Activated naive CD4-positive, alpha-beta T cell treated with anti-CD3 and anti-CD28 coated beads, Interleukin-2, amount 50 U/mL, for 24 hours (primary cell): Measurements from ENCODE around the gene LRRC47.

ENCODE experiments used
- H3K27ac Mint-ChIP-seq: one replicate; pipeline ENCODE4 v1.8.0; 2021; ENCODE audit warnings: mild to moderate bottlenecking, mixed read lengths
- H3K27me3 Mint-ChIP-seq: one replicate; pipeline ENCODE4 v1.8.0; 2021; ENCODE audit warnings: mixed read lengths
- H3K36me3 Mint-ChIP-seq: one replicate; pipeline ENCODE4 v1.8.0; 2021; ENCODE audit warnings: mixed read lengths
- H3K4me1 Mint-ChIP-seq: one replicate; pipeline ENCODE4 v1.8.0; 2021; ENCODE audit warnings: mixed read lengths
- H3K4me3 Mint-ChIP-seq: one replicate; pipeline ENCODE4 v1.8.0; 2021; ENCODE audit warnings: mild to moderate bottlenecking, mixed read lengths
- H3K9me3 Mint-ChIP-seq: one replicate; pipeline ENCODE4 v1.8.0; 2021; ENCODE audit warnings: mixed read lengths

The LRRC47 gene

DNA sequence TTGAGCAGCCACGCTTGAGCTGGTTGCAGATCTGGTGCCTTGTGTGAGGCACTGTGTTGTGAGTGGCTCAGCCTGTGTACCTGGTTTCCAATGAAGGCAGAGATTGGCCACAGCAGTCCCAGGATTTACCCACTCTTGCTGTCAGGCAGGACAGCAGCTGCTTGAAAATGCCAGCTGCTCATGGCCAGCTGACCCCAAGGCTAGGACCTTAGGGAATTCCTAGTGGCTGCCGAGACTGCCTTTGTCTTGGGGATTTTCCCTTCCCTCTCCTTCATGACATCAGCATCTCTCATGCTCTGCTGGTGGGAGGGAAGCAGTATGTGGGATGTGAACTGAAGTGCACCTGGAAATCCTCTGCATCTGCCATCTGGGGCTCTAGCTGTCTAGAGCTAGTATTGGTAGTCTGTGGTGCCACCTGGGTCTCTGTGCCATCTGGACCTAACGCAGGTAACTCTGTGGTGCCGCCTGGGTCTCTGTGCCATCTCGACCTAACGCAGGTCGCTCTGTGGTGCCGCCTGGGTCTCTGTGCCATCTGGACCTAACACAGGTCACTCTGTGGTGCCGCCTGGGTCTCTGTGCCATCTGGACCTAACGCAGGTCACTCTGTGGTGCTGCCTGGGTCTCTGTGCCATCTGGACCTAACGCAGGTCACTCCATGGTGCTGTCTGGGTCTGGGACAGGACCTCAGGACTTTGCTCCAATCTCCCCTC lies 3.8 kb upstream of the LRRC47 start:
- H3K27ac Mint-ChIP-seq = no peak overlapping the region
- peaks cover 13% of the 10 kb centered on the region for H3K27me3 Mint-ChIP-seq

DNA sequence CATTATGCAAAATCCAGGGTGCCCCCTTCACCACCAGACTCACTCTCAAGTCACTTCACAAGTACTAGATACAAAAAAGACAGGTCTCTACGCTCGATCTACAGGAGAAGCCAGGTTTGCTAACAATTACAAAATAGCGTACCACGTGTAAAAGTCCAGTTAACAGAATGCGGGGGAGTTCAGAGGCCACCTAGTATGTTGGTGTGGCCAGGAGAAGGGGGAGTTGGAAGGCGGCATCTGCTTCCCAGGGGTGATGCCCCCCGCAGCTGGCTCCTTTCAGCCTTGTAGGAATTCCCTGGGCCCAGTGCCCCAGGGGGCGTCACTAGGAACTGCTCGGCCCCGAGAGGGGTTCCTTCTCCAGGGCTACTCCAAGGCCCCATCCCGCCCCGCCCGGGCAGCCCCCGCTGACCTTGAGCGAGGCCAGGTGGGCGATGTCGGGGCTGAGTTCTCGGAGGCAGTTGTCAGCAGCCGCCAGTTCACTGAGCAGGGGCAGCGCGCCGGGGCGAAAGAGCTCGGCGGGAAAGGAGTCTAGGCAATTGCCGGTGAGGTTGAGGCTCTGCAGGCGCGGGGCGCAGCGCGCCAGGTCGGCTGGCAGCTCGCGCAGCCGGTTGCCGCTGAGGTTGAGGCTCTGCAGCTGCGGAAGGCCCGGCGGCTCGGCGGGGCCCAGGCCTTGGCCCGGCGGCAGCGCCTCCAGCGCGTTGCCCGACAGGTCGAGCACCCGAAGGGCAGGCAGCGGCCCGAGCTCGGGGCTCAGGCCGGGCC lies 664 bp downstream of the LRRC47 start:
- H3K36me3 Mint-ChIP-seq = peaks cover 2% of the 10 kb centered on the region
- H3K9me3 Mint-ChIP-seq = no peaks in the 10 kb centered on the region
- peak overlapping the region; percentile 97 for H3K4me3 Mint-ChIP-seq
- H3K27me3 Mint-ChIP-seq = peaks cover 1% of the 10 kb centered on the region
- peaks cover 46% of the 10 kb centered on the region for H3K4me1 Mint-ChIP-seq
- peak overlapping the region; percentile 24 for H3K27ac Mint-ChIP-seq

More for the DNA sequence above, 3.8 kb upstream of the LRRC47 start:
- H3K4me1 Mint-ChIP-seq = peaks cover 19% of the 10 kb centered on the region
- H3K36me3 Mint-ChIP-seq = peaks cover 2% of the 10 kb centered on the region
- H3K4me3 Mint-ChIP-seq = no peak overlapping the region
- no peaks in the 10 kb centered on the region for H3K9me3 Mint-ChIP-seq

DNA sequence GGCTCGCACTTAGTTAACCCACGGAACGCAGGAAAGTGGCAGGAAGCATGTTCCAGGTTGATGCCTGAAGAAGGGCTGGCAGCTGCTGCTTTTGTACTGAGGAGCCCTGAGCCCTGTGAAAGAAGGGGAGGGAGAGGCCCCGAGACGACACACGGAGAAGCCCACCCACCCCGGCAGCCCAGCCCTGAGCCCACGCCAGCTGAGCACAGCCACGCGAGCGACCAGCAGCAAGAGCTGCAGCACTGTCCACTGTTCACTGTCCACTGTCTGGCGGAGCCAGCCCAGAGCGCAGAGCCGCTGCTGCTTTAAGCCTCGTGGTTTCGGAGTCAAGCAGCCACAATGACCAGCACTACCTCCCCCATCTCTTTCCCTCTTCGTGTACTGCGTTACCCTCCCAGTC lies 5.3 kb downstream of the LRRC47 start:
- Mint-ChIP-seq H3K9me3 (no peaks in the 10 kb centered on the region), H3K4me1 (peaks cover 49% of the 10 kb centered on the region), H3K36me3 (peaks cover 2% of the 10 kb centered on the region), H3K27me3 (no peaks in the 10 kb centered on the region), H3K27ac (no peak overlapping the region), H3K4me3 (no peak overlapping the region)

DNA sequence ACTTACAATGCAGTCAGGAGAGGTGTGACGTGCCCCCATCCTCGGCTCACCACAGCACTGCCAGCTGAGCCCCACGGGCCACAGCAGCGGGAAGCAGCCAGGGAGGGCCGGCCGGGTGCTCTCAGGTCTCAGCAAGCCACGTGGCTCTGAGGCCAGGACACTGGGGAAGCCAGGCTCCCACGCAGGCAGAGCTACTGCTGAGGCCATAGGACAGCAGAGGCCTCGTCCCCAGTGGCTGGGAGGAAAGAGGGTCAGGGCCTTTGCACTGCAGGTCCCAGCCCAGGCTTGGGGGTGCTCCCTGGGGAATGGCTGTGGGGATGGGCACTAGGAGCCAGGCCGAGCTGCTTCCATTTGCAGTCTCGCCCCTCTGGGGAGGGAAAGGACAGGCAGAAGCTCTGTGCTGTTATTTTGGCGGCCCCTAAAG lies 5.8 kb downstream of the LRRC47 start:
- H3K27ac Mint-ChIP-seq = no peak overlapping the region
- H3K4me1 Mint-ChIP-seq = peaks cover 48% of the 10 kb centered on the region
- no peaks in the 10 kb centered on the region for H3K9me3 Mint-ChIP-seq
- no peak overlapping the region for H3K4me3 Mint-ChIP-seq
- H3K36me3 Mint-ChIP-seq = peaks cover 2% of the 10 kb centered on the region
- no peaks in the 10 kb centered on the region for H3K27me3 Mint-ChIP-seq

DNA sequence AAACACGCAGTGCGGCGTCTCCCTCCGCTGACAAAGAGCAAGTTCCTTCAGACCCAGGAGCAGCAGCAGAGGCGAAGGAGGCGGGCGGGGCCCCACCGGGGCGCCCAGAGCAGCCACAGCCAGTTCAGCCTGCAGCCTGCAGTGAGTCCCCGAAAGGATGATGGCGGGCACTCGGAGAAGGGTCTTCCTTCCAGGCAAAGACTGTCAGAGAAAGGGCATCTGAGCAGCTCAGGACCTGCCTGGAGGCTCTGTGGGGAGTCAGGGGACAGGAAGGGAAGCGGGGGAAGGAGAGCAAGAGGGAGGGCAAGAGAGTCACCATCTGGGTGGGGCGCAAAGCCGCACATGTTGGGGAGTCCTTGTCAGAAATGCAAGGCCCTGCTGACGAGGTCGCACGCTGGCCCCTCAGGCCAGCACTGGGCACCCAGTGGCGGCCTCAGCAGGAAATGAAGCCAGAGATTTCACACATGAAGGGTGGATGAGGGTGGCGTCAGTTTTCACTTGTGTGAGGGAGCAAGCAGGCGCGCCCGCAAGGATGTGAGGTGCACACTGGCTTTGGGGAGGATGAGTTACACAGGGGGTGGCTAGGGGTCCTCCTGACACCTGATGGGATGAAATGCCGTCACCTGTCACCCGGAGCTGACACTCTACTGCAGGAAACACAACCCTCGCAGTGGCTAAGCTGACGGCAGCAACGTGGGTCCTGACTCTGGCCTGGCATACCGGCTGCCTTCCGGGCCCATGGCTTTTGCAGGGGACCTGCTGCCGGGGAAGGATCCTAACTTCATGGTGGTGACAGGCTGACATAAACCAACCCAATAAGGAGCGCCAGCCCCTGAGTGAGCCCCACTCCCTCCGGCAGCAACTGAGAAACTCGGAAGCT lies 6.6 kb downstream of the LRRC47 start:
- Mint-ChIP-seq H3K36me3 (peaks cover 3% of the 10 kb centered on the region), H3K9me3 (no peaks in the 10 kb centered on the region), H3K4me3 (no peak overlapping the region), H3K27ac (no peak overlapping the region), H3K27me3 (no peaks in the 10 kb centered on the region), H3K4me1 (peaks cover 39% of the 10 kb centered on the region)

DNA sequence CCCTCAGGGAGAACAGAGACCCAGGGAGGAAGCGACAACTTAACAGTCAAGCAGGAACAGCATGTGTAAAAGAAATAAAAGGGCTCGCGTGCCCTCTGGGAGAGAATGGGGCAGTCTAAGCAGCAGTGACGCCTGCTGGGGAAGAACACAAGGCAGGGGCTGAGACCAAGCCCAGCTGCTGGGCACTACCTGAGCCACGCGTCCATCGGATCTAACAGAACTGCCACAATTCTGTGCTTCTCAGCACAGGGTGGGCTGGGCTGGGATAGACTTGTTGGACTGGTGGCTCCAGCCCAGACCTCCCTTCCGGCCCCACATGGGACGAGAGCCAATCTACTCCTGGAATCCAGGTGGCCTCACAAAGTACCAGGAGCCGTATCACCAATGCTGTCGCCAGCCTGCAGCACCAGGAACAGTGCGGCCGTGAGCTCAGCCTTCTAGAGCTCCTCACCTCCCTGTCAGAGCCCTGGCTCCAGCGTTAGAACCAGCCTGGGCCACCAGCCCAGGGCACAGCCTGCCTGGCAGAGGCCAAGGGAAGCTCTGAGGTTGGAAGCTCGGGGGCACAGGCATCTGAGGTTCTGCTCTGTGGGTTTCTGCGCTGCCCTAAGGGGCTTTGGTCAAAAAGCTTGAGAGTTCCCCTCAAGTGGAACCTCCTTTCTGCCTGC lies 7.4 kb downstream of the LRRC47 start:
- Mint-ChIP-seq H3K36me3 (peaks cover 4% of the 10 kb centered on the region), H3K4me3 (no peak overlapping the region)

DNA sequence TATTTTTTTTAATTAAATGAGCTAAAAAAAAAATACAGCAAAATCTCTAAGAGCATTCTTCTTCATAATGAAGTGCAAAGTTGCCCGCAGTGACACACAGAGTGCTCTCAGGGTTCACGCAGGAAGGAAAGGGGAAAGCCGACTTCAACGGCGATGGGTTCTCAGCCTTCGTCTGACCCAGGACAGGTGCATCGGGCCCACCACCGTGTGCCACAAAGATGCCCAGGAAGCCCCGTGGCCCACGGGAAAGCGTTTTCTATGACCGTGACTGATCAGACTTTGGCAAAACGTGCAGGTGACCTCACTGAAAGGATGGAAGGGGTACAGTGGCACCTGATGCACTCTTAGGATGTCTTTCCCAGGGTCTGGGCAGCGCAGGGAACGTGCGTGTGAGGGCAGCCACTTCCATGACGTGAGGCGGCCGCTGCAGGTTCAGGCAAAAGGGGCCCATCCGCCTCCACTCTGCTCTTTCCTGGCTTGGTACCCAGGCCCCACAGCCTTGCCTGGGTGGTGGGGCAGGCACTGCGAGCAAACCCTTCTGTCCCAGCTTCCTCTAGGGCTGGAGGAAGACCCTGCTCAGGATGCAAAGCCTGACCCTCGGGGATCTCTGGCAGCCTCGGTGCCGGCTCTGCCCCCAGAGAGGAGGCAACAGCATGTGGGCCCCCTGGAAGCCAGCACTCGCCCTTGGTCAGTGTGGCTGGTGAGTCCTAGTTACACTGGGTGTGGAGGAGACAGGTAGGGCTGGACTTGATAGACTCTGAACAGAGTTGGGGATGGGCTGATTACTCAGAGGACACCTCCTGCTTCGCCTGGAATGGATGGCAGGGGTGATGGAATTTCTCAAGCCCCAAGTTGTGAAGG lies 8.3 kb downstream of the LRRC47 start:
- peaks cover 4% of the 10 kb centered on the region for H3K36me3 Mint-ChIP-seq
- peaks cover 22% of the 10 kb centered on the region for H3K4me1 Mint-ChIP-seq
- no peaks in the 10 kb centered on the region for H3K9me3 Mint-ChIP-seq
- H3K27ac Mint-ChIP-seq = peak overlapping the region; percentile 23
- no peaks in the 10 kb centered on the region for H3K27me3 Mint-ChIP-seq
- no peak overlapping the region for H3K4me3 Mint-ChIP-seq

More for the DNA sequence above, 7.4 kb downstream of the LRRC47 start:
- H3K27me3 Mint-ChIP-seq = no peaks in the 10 kb centered on the region
- peaks cover 31% of the 10 kb centered on the region for H3K4me1 Mint-ChIP-seq
- H3K9me3 Mint-ChIP-seq = no peaks in the 10 kb centered on the region
- H3K27ac Mint-ChIP-seq = no peak overlapping the region

DNA sequence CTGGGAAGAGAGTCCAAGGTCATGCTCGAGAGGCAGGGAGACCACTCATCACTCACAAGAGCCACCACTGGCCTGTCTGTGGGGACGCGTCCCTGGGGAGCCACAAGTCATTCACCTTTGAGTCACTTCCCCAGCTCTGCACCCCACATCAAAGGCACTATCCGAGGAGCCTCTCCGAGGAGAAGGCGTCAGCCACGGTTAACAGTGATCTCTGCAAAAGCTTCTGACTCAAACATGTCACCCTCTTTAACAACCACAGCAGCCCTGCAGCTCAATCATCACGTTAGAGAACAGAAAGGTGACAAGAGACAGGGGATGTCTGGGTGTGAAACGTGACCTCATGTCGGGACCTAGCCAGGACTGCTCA lies 9.0 kb downstream of the LRRC47 start:
- no peaks in the 10 kb centered on the region for H3K27me3 Mint-ChIP-seq
- H3K9me3 Mint-ChIP-seq = no peaks in the 10 kb centered on the region
- peaks cover 4% of the 10 kb centered on the region for H3K36me3 Mint-ChIP-seq
- no peak overlapping the region for H3K27ac Mint-ChIP-seq
- H3K4me3 Mint-ChIP-seq = no peak overlapping the region
- H3K4me1 Mint-ChIP-seq = peaks cover 16% of the 10 kb centered on the region

DNA sequence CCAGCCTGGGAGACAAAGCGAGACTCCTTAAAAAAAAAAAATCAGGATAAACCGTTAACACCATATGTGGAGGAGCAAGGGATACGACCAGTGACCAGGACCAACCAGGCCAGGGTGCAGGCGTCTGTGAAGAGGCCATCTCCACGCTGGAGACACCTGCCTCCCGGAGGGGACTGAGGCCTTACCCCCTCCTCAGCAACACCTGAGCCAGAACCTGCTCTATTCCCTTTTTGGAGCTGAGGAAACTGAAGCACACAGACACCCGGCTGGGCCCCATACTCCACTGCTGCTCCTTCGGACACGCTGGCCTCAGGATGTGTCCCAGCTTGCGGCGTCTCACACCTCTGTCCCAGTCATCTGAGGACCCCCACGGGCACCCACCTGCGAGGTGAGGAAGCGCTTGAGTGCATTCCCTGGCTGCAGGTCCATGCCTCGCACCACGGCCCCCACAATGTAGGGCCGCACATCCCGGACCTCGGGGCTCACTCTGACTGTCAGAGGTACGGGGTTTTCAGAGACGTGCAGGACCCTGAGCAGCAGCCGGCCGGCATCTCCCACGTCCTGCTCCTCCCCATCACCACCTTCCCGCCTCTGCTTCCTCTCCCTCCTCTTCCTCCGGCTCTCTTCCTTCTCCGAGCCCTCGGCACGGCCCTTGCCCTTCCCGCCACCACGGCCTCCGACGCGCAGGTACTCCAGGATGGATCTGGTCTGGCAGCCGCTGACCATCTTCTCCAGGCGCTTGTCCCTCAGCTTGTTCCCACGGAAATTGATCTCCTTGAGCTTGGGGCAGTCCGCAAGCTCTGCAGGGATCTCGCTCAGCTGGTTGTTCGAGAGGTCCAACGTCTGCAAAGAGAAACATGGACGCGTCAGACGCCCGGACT lies 9.6 kb downstream of the LRRC47 start:
- Mint-ChIP-seq H3K9me3 (no peaks in the 10 kb centered on the region), H3K36me3 (peaks cover 4% of the 10 kb centered on the region), H3K27ac (no peak overlapping the region), H3K4me1 (peaks cover 12% of the 10 kb centered on the region), H3K27me3 (no peaks in the 10 kb centered on the region), H3K4me3 (no peak overlapping the region)

DNA sequence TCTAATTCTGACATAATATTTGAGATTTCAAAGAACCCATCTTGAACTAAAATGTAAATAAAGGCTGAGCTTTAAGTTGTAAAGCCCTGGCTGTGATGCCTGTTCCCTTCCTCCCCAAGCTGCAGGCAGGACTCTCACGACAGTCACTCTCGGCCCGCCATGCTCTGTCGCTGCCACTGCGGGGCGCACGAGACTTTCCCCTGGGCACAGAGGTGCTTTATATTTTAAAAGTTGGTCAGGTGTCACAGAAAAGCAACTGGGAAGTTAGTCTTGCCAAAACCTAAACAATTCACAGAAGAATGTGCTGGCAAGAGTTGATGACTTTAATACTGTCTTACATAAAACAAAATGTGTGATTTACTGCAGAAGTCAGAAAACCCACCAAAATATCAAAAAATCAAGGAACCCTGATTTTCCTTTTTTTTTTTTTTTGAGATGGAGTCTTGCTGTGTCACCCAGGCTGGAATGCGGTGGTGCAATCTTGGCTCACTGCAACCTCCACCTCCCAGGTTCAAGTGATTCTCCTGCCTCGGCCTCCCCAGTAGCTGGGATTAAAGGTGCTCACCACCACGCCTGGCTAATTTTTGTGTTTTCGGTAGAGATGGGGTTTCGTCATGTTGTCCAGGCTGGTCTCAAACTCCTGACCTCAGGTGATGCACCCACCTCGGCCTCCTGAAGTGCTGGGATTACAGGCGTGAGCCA lies 10.7 kb downstream of the LRRC47 start:
- Mint-ChIP-seq H3K4me1 (peaks cover 12% of the 10 kb centered on the region), H3K36me3 (peaks cover 4% of the 10 kb centered on the region)

DNA sequence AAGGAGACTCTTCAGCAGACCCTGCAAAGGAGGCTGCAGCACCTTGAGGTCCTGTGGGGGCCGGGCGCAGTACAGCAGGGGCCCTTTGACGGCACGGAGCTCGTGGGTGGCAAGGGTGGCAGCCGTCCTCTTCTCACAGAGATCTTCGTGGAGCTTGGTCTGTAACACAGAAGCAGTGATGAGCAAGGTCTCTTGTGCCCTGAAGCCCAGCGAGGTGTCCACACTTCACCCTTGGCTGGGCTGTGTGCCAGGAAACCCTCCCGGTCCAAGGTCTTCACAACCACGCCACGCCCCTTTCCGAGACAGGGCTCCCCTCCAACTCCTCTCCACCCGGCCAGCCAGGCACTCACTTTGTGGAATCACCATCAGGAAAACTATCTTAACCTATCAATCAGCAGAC lies 11.3 kb downstream of the LRRC47 start:
- Mint-ChIP-seq H3K27ac (peak overlapping the region; percentile 51), H3K9me3 (no peaks in the 10 kb centered on the region), H3K4me1 (peaks cover 12% of the 10 kb centered on the region), H3K36me3 (peaks cover 8% of the 10 kb centered on the region), H3K27me3 (no peaks in the 10 kb centered on the region), H3K4me3 (no peak overlapping the region)

More for the DNA sequence above, 10.7 kb downstream of the LRRC47 start:
- no peaks in the 10 kb centered on the region for H3K27me3 Mint-ChIP-seq
- peak overlapping the region; percentile 51 for H3K27ac Mint-ChIP-seq
- H3K4me3 Mint-ChIP-seq = no peak overlapping the region
- H3K9me3 Mint-ChIP-seq = no peaks in the 10 kb centered on the region

DNA sequence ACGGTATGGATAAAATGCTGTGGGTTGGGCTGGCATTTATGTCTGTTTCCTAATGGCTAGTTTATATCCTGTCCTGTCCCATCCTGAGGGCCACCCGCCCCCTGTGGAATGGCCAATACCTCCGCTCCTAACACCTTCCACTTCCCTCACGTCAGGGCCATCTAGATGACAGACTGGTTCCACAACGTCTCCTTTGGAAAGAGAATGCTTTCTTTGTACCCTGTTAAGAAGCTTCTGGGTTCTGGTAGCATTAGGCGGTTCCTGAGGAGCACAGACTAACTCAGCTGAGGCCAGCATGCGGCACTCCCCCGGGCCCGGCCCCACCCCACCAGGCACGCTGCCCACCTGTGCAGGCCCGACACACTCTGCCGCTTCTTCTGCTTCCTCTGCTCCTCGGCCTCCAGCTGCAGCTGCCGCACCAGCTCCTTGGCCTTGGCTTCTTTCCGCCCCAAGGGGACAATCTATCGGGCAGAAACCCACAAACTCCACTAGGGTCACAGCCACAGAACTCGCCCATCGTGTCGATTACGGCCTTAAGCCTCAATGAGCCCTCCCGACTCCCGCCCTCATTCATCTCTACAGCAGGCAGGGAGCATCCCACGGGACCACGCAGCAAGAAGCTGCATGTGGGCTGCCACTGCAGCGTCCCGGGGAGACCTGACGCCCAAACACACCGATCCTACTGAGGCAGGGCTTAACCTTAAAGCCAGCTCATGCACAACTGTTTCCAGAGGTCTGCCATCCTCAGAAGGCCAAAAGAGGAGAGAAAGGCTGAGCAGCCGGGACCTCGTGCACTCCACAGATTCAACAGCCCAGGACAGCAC lies 12.4 kb downstream of the LRRC47 start:
- Mint-ChIP-seq H3K36me3 (peaks cover 11% of the 10 kb centered on the region), H3K4me1 (peaks cover 8% of the 10 kb centered on the region), H3K27me3 (no peaks in the 10 kb centered on the region), H3K27ac (no peak overlapping the region), H3K4me3 (no peak overlapping the region), H3K9me3 (no peaks in the 10 kb centered on the region)

DNA sequence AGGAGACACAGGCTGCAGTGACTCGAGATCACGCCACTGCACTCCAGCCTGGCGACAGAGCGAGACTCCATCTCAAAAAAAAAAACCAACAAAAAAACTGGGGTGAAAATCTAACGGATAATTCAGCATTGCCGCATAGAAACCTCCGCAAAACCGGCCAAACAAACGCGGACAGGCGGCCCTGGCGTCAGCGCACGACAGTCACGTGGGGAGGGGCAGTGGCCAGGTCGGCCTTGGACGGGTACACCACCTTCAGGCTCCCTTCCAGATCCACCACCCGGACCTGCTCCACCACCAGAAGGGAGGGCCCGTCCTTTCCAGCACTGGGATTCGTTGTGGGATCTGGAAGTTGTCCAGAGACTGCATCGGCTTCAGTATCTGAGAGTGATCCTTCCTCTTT lies 15.4 kb downstream of the LRRC47 start:
- Mint-ChIP-seq H3K4me3 (no peak overlapping the region), H3K4me1 (no peaks in the 10 kb centered on the region), H3K27ac (no peak overlapping the region), H3K9me3 (no peaks in the 10 kb centered on the region), H3K27me3 (no peaks in the 10 kb centered on the region), H3K36me3 (peaks cover 11% of the 10 kb centered on the region)
